DMS153 (cell line): ENCODE measurements around the gene SPRY1.

ENCODE experiments used
- DNase-seq: peaks from one replicate; lab custom pipeline; 2025; lab: John Stamatoyannopoulos, UW

SPRY1 gene, protein sequence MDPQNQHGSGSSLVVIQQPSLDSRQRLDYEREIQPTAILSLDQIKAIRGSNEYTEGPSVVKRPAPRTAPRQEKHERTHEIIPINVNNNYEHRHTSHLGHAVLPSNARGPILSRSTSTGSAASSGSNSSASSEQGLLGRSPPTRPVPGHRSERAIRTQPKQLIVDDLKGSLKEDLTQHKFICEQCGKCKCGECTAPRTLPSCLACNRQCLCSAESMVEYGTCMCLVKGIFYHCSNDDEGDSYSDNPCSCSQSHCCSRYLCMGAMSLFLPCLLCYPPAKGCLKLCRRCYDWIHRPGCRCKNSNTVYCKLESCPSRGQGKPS

GRCh38 chr4:123396307-123397143, at the start of gene SPRY1:
Gene SPRY1 (plus strand): TSS chr4:123396795. CDS start chr4:123401592, 4,797 bp downstream.
- DNase-seq: peak; percentile 91

GRCh38 chr4:123346951-123347350, 49.6 kb upstream of the SPRY1 start:
- DNase-seq: no peak

GRCh38 chr4:123348946-123349345, 47.6 kb upstream of the SPRY1 start:
- no peak for DNase-seq

GRCh38 chr4:123349421-123350190, 47.0 kb upstream of the SPRY1 start:
- no peak for DNase-seq

GRCh38 chr4:123350191-123350544, 46.4 kb upstream of the SPRY1 start:
- peak; percentile 33 for DNase-seq

DNA sequence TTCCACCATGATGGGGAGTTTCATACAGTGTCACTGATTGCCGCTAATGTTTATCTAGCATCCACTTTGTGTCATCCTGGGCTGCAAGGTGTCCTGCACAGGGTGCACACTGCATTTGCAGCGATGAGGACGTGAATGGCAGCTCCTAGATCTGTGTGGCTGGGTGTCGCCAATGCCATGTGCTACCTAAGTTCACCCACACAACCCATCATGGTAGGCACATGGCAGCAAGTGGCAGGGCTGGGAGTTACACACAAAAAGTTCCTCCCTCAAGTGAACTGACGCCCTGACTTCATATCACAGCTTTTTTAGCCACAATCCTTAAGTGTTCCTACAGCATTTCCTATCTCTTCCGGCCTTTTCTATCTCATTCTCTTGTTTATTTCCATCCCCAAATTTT, 45.9 kb upstream of the SPRY1 start:
- no peak for DNase-seq

DNA sequence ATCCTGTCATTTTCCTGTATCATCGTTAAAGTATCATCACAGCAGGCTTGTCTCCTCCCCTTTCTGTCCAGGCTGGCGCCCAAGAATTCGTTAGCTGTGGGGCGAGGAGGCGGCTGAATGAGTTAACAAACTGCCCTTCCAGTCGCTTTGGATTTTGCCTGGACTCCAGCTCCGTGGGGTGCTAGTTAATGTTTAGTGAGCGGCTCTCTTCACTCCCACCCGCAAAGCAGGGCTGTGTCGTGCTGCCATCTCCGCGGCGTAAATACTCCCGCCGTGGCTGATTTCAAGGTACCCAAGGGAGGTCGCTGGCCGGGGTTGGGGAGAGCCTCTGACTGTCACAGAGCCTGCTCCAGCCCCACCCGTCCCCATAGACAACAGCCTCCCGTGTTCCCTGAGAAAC, 44.9 kb upstream of the SPRY1 start:
- no peak for DNase-seq

GRCh38 chr4:123352240-123352945, 44.2 kb upstream of the SPRY1 start:
- DNase-seq: no peak

DNA sequence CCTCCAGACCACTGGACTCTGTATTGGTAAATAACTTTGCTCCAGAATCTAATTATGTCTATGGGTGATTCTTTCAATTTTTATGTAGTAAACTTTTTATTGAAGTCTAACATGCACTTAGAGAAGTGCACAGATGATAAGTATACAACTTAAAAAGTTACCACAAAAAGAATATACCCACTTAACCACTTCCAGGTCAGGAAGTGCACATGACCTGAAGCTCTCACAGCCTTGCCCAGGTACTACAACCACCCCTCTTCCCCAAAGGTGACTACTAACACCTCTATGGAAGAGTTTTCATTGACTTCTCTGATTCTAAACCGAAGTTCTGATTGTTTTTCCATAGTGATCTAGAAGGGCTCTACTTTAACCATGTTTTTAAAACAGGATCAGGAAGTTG, 43.6 kb upstream of the SPRY1 start:
- no peak for DNase-seq

DNA sequence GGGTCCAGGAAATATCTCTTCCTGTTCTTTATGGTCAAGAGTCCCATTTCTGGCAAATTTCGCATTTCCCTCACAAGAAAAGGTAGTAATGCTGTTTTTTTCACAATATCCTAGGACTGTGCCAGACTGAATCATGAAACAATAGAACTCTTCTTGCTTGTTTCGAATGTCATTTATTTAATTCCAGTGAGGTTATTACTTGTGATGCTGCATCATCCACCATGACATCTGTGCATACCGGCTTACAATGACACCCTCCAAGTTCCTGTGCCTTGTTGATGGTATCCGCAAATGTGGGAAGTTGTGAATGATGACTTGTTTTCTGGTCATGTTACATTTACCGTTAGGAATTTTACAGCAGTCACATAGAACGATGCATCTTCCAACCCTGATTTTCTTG, 42.9 kb upstream of the SPRY1 start:
- no peak for DNase-seq

DNA sequence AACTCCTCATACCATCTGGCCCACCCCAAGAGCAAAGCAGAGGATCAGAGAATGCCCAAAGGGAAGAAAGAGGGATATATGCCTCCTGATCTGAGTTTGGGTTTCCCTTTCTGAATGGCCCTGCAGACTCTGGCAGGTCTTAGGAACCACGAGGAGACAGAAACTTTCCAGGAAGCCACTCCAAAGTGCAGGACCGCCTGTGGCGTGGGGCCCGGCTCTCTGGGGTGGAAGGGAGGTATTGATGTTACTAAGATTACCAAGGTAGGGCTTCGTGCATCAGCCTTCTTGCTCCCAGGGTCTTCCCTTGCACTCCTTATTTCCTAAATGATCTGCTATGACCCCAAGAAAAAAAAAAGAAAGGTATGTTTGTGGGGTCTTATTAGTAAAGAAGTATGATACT, 41.9 kb upstream of the SPRY1 start:
- no peak for DNase-seq

- DNase-seq: no peak
These were observed 39.7 kb upstream of the SPRY1 start for GRCh38 chr4:123356921-123357320.

- DNase-seq: no peak
These were observed 36.9 kb upstream of the SPRY1 start for GRCh38 chr4:123359449-123360315.

- DNase-seq: no peak
These were observed 35.3 kb upstream of the SPRY1 start for GRCh38 chr4:123361195-123361861.

GRCh38 chr4:123362103-123362502, 34.5 kb upstream of the SPRY1 start:
- no peak for DNase-seq

DNA sequence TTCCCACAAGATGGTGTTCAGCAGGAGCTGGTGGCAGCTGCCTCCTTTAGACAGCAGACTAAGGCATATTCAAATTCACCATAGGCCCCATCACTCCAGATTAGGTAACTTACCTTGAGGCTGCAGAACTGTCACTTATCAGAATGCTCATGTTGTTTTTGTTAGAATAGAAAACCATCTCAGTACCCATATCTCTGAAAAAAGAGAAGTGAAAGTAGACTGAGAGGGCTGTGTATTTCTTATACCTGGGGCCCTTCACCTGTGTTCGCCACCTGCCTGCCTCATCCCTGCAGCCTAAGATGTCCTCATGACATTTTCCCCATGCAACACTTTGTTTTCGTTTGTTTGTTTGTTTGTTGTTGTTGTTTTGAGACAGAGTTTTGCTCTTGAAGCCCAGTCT, 32.9 kb upstream of the SPRY1 start:
- DNase-seq: no peak

DNA sequence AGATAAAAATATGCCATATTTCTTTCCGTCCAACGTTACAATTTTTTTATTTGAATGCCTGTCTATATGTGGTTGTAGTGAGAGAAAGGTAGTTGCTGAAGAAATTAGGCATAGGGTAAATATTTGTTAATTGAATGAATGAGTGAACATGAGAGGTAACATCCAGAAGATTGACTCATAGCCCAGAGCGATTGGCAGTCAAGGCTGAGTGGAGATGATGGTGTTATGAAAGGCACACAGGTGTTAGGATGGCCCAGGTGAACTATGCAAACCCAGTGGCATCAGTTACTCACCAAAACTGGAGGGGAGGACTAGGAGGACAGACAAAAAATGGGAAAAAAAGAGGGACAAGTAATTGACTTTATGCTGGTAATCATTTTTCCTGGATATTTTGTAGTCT, 31.7 kb upstream of the SPRY1 start:
- DNase-seq: no peak

GRCh38 chr4:123365412-123365811, 31.2 kb upstream of the SPRY1 start:
- DNase-seq: no peak

GRCh38 chr4:123366144-123366748, 30.3 kb upstream of the SPRY1 start:
- DNase-seq: no peak

DNA sequence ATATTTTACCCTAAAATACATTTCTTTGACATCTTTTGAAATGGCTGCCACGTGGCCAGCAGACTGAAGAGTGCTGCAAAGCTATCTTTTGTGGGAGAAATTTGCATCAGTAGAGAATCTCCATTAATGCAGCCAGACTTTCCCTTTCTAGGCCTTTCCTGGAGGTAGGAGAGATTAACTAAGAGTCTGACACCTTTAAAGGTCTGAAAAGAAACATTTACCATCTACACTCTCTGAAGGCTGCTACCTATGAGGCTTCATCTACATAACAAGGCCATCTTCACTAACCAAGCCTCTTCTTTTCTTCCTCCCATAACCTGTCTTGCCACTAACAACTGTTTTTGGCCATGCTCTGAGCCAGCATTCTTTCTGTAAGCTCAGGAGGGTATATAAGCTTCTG, 17.8 kb upstream of the SPRY1 start:
- no peak for DNase-seq
